Renal cortical epithelial cell (primary cell): ENCODE data around the gene WNT10A. TPM values are rescaled to one million over a fixed set of nuclear protein-coding genes. Genes with fewer than 3 reads are reported as not detected.

Experiments used
- DNase-seq: peaks from one replicate; pipeline ENCODE4 v3.0.0-alpha.2; 2011; ENCODE audit warnings: low read depth
- total RNA-seq: library from RNA; depleted of rRNA; stranded (reverse); fragments of >200 nt; gene quantifications from 2 replicates; pipeline ENCODE4 v1.2.3, GENCODE V29; 2014

WNT10A gene
- total RNA-seq, 1 donor from 2014 or later, result 21.5 TPM

DNA sequence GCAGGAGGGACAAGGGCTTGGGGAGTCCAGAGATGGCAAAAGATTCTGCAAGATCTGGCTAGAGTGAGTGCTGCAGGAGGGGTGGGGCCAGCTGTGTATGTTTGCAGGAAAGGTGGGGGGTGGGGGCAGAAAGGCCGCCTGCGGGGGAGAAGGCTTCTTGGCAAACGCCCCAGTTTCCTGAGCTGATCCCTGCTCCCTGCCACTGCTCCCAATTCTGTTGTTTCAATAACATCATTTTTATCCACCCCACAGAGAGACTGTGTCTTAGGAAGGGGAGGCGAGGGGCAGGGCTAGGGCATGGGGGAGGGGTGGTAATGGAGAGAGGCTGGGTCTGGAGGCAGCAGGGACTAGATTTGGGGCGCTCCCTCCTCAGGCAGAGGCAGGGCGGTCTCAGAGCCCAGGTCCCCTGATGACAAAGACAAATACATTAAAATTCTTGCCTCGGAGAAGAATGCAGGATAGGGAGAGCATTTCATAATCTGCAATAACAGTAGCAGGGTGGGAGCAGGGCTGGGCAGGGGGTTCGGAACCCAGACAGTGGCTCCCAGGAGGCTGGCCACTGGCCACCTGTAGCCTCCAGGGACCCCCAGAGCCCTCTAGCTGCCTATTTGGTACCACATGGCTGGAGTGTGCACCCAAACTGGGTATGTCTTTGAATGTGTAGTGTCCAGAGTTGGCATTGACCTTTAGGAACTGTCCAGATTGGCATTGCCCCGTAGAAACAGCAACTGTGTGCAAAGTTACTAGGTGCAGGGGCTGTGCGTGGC, 23.1 kb upstream of the WNT10A start:
- DNase-seq, result no peak

DNA sequence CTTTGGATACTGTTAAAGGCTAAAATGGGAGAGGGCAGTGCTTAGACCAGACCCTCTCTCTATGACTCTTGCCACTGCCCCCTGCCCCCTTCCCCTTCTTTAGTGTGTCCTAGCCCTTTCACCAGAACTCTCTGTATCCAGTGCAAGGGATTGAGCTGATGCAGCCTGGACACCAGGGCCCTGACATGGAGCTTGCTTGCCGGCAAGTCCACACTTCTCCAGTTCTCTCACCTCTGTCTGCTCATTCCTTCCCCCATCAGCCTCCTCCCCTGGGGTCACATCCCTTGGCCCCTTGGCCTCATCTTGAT, 22.6 kb upstream of the WNT10A start:
- no peak for DNase-seq

DNA sequence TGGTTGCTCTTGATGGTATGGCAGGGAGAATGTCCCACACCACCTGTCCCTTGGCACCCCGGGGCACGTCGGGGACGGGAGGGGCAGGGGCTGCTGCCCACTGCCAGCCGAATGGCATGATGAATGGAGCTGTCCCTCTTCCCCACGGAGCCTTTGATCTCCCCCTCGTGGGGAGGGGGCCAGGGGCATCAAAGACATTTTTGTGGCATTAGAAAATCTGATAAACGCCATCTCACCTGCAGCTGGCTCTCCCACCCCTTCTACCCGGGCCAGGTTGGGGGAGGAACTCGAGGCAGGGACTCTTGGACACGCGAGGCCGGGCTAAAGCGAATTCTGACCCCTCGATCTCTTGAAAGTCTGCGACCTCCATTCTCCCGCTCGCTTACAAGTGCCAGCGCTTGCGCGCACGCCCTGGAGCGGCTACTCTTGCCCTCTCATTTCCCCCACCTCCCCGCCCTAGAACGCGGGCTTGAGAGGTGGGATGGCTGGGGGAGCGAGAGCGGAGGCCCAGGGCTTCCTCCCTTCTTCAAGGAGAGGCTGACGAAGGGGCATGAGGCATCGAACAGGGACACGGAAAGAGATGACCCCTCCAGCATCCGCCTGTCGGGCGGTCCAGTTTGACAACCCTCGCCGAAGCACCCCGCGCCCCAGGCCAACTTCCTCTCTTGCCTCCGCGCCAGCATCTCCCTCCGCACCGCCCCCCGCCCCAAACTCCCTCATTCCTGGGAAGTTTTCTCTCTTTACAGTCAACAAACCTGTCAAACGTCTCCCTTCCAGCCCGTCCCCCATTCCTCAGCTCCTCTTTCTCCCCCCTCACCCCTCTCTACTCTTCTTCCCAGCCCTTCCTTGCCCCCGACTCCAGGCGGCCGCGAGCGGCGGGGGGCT, 21.7 kb upstream of the WNT10A start:
- no peak for DNase-seq

DNA sequence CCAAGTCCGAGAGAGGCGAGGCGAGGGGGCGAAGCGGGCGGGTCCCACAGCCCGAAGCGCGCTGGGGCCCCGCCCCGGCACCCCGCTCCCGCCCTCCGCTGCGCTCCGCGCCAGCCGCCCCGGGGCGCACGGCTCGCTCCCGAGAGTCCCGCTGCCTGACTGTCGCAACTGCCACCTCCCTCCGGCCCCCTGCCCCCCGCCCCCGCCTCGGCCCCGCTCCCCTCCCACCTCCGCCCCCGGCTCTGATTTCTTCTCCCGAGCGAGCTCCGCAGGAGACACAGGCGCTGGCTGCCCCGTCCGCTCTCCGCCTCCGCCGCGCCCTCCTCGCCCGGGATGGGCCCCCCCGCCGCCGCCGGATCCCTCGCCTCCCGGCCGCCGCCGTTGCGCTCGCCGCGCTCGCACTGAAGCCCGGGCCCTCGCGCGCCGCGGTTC, 21.1 kb upstream of the WNT10A start, which contains the start of gene WNT6:
Gene WNT6, plus strand, starts transcription at position 250 of the 432 bp plus-strand sequence. CDS start 233 bp downstream, outside the sequence.
- no peak for DNase-seq

DNA sequence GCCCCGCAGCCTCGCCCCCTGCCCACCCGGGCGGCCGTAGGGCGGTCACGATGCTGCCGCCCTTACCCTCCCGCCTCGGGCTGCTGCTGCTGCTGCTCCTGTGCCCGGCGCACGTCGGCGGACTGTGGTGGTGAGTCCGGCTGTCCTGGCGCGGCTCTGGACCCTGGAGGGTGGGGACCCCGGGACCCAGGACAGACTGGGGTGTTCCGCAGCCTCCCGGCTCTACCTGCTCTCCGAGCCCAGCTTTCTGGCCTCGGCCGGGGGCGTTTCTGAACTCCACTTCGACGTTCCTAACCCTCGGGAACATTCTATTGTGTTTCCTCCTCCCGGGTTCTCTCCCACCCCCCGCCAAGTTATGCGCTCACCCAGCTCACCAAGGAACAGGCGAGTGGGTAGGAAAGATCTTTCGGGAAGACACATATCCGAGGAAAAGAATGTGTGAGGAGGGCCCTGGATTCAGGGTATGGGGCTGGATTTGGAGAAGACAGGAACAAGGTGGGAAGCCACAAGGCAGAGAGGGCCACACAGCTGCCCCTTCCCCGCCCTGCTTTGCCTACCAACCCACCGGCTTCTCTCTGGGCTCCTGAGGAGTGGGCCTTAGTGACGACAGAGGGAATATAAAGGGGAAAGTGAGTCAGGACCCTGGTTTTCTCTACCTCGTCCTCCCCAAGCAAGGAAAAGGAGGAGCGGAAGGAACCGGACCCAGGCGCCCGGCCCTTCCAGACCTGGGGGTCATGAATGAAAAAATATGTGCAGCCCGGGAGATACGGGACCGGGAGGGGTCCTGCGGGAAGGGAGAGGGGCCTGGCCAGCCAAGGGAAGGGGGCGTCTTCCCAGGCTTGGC, 20.4 kb upstream of the WNT10A start:
- no peak for DNase-seq

DNA sequence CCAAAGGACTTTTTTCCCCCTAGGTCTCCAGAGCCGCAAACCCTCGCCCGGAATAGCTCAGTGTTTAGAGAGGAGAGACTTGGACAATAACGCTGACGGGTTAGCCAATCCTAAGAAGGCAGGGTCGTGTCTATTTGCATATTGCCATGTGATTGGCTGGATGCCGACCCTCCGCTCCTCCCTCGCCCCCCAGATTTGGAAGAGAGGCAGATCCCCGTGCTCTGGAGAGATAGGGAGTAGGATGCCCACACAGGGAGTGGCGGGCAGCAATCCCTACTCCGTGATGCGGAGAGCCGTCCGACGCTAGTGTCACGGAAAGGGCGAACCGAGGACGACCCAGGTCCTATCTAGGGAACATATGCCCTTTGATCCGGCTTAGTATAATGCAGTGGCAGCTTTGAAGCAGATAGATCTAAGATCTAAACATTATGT, 19.7 kb upstream of the WNT10A start:
- DNase-seq, result peak; percentile 47

DNA sequence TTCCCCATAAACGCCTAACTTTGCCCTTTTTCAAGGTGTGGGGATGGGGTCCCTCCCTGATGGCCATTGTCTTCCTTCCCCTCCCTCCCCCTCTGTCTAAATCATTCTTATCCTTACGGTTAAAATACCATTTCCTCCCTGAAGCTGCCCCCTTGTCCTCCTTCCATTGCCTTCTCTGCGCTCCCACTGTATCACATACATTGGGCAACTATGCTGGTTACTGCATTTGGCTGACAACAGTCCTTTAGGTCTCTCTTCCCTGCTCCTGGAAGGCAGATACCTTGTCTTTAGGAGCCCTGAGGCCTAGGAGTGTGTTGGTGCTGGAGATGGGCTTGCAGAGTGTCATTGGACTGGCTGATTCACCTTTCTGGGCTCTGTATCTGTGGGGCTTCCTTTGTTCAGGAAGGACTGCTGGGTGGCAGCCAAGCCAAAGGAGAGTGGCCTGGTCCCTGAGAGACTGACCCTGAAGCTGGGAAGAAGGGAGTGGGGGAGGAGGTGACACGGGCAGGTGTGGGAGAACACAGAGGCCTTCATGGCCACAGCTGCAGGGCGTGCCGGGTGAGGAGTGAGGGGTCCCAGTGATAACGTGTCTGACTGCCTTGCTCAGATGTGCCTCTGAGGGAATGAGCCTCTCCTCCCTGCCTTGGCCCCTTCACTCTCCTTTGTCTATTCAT, 18.9 kb upstream of the WNT10A start:
- no peak for DNase-seq

DNA sequence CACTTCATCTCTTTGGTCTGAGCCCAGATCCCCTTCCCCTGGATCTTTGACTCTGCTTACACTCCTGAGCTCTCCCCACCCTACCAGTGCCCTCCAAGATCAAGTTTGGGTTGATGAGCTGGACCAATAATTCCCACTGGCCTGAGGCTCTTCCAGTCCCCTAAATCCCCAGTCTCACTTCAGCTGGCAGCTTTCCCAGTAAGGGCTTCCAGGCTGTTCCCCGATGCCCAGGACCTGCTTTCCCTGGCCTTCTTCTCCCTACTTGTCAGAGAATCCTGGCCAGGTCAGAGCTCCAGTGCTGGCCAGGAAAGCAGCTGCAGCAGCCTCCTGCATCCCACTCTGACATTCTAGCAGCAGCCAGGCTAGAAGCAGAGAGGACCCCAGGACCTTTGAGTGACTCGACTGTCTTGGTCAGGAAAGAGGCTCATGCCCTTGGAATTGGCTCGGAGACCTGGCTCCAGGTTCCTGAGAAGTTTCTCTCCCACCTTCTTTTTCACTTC, 17.6 kb upstream of the WNT10A start:
- DNase-seq, result no peak

DNA sequence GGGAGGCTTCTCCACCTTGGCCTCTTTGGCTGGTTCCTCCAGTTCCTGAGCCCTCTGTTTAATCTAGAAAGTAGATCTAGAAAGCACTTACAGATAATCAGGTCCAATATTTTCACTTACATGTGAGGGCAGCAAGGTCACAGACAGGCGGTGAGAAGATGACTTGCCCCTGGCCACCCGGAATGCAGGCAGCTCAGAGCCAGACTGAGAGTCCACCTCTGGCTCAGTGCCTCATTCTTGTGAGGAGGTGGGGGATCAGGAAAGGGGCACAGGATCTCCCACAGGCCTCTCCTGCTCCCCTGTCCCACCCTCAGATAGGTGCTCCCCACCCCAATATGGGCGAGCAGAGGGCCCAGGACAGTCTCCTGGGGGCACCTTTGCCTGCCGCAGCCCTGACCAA, 15.3 kb upstream of the WNT10A start:
- DNase-seq, result no peak

DNA sequence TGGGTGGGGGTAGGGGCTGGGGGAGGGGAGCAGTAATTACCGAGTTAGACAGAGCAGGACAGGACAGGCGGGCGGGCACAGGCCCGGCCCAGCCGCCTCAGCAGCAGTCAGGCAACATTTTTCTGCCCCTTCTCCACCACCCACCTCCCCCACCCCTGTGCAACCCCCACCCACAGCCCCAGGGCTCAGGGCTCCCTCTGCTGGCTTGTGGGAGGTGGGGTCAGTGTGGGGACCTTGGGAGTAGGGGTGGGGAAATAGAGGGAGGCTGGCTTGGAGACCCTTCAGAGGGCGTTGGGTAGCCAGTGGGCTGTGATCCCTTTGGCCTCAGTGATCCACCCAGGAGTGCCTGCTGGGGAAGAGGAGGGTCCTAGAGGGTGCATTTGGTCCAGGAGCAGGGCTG, 14.7 kb upstream of the WNT10A start:
- DNase-seq, result no peak

DNA sequence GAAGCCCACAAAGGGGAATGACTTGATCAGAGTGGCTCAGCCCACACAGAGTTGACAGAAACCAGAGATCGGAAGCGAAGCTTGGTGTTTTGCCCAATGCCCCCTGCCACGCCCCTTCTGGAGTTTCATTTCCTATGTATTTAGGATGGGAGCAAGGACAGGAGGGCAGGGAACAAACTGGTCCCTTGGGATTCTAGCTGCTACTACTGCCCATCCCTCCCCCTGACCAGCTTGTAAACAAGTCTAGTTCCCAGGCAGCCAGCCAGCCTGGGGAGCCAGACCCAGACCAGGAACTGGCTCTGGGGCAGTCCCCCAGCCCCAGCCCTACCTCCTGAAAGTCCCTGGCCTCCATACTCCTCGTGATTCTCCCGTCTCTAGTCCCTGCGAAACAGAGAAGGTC, 12.8 kb upstream of the WNT10A start:
- no peak for DNase-seq

DNA sequence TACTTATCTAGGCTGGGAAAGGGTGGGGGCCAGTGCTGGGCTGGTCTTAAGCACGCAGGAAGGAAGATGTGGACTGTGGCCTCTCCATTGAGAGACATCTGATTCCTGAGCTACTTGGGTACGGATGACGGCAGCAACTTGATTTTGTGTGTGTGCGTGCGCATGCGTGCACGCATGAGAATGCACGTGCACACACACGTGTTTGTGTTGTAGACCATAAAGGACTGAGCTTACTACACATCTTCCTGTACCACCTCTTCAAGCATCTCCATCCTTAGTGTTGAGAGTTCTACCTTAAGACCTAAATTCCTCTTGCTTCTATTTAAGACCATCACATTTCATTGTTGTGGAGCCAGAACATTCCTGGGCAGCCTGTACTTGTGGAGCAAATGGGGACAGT, 11.6 kb upstream of the WNT10A start:
- no peak for DNase-seq

DNA sequence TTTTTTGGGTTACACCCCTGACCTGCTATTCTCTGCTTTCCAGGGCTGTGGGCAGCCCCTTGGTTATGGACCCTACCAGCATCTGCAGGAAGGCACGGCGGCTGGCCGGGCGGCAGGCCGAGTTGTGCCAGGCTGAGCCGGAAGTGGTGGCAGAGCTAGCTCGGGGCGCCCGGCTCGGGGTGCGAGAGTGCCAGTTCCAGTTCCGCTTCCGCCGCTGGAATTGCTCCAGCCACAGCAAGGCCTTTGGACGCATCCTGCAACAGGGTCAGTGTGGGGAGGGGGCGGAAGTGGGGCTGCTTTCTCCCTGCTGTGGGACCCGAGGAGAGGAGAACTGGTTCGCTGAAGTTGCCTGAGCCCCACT, 9.7 kb upstream of the WNT10A start:
- no peak for DNase-seq

DNA sequence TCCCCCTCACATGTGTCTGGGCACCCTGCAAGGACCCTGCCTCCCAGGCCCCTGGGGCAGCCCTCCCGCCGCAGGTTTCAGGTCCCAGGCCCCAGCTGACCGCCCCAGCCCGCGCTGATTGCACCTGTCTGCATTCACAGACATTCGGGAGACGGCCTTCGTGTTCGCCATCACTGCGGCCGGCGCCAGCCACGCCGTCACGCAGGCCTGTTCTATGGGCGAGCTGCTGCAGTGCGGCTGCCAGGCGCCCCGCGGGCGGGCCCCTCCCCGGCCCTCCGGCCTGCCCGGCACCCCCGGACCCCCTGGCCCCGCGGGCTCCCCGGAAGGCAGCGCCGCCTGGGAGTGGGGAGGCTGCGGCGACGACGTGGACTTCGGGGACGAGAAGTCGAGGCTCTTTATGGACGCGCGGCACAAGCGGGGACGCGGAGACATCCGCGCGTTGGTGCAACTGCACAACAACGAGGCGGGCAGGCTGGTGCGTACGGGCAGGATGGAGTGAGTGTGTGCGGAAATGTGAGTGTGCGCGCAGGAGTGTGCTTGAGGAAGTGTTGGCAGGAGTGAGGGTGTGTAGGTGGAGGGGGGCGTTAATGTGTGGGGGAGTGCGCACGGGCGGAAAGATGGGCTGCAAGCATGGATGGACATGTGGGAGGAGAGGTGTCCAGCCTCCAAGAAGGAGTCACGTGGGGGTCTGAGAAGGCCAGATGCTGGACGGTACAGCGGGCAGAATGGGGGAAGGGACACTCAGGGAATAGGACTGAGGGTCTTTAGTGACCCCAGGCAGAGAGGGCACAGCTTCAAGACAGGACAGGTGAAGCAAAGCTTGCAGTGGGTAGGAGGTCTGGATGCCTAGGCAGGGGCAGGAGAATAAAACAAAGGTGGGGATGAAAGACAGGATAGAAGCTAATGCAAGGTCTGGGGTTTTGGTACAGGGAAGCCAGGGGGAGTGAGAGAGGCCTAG, 9.0 kb upstream of the WNT10A start:
- DNase-seq, result no peak

DNA sequence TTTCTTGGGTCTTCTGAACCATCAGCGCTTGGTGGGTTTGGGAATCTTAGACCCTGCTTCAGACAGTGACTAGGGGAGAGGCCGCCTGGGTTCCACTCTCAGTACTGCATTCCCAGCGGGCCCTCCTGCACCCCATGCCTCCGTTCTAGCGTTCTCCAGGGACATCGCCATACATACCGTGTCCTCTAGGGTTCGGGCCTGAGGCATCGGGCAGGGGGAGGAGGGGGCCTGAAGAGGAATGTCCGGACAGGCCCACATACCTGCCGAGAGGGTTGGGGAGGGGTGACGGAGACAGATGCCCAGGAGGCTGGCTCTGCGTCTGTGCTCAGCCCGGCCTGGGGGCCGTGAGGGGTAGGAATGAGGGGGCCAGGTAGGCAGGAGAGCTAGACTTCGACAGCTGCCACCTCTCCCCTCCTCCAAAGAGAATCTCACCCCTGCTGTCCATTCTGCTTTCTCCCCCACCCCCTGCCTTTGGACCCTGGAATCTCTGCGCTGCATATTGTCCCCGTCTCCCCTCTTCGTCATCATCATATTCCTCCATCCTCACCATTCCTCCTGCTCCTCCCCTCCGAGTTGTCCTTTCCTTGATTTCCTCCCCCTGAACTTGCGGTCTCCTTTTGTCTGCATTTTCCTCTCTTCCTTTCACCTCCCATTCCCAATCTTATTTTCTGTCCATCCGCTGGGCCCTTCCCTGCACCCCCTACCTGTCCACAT, 7.8 kb upstream of the WNT10A start:
- no peak for DNase-seq

DNA sequence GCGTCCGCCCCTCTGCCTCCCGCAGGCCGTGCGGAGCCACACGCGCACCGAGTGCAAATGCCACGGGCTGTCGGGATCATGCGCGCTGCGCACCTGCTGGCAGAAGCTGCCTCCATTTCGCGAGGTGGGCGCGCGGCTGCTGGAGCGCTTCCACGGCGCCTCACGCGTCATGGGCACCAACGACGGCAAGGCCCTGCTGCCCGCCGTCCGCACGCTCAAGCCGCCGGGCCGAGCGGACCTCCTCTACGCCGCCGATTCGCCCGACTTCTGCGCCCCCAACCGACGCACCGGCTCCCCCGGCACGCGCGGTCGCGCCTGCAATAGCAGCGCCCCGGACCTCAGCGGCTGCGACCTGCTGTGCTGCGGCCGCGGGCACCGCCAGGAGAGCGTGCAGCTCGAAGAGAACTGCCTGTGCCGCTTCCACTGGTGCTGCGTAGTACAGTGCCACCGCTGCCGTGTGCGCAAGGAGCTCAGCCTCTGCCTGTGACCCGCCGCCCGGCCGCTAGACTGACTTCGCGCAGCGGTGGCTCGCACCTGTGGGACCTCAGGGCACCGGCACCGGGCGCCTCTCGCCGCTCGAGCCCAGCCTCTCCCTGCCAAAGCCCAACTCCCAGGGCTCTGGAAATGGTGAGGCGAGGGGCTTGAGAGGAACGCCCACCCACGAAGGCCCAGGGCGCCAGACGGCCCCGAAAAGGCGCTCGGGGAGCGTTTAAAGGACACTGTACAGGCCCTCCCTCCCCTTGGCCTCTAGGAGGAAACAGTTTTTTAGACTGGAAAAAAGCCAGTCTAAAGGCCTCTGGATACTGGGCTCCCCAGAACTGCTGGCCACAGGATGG, 7.1 kb upstream of the WNT10A start:
- no peak for DNase-seq

DNA sequence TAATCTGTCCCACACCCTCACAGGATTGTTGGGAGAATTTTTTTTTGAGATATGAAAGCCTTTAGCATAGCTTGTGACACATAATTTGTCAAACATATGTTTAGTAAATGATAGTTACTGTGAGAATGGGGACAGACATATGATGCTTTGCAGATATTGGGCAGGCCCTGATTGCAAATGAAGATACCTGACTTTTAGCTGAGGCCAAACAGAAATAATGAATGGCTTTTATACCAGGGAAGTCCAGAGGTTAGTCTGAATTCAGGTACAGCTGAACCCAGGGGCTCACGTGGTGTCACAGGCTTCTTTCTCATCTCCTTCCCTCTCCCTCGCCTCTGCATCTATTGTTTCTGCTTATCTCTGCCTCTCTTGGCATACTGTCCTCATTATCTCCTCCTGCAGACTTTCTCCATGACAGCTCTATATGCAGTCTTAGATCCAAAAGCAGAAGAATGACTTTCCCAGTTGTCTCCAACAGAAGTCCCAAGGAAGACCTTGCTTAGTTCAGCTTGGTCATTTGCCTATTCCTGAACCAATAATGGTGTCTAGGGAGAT, 4.9 kb upstream of the WNT10A start:
- no peak for DNase-seq

DNA sequence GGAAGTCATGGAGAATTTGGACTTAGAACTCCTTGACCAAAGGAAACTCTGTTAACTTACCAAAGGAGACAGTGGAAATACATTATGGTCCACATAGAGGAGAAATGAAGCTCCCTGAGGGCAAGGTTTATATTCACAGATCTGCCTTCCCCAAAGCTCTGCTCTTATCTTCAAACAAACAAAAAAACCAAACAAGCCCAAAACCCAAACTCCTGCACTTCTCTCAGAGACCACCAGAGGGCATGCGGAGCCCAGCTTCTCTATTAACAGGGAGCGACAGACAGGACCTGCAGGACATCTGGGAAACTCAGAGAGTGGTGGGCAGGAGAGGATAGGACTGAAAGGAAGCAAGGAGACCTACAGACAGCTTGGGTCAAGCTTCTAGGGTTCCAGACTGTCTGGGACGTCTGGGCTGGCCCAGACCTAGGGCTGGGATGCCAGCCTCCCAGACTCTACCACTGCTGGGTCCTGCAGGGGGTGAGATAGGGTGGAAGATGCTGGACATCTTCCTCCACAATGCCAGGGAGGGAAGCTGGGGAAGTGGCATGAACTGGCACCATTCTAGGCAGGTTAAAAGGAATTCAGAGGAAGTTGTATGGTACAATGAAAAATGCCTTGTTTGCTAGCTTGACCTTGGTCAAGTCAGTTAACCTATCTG, 4.0 kb upstream of the WNT10A start:
- DNase-seq, result peak; percentile 61
